Measurements from ENCODE around the gene THAP4. TPM values are rescaled to one million over a fixed set of nuclear protein-coding genes. Genes with fewer than 3 reads are reported as not detected.
A peak's percentile ranks its signal among the peaks of the same experiment; 100 is the strongest.

Gene THAP4, protein sequence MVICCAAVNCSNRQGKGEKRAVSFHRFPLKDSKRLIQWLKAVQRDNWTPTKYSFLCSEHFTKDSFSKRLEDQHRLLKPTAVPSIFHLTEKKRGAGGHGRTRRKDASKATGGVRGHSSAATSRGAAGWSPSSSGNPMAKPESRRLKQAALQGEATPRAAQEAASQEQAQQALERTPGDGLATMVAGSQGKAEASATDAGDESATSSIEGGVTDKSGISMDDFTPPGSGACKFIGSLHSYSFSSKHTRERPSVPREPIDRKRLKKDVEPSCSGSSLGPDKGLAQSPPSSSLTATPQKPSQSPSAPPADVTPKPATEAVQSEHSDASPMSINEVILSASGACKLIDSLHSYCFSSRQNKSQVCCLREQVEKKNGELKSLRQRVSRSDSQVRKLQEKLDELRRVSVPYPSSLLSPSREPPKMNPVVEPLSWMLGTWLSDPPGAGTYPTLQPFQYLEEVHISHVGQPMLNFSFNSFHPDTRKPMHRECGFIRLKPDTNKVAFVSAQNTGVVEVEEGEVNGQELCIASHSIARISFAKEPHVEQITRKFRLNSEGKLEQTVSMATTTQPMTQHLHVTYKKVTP
- 38.5 TPM for polyA plus RNA-seq (2012; ENCODE audit: low read depth, missing spikeins)

DNA sequence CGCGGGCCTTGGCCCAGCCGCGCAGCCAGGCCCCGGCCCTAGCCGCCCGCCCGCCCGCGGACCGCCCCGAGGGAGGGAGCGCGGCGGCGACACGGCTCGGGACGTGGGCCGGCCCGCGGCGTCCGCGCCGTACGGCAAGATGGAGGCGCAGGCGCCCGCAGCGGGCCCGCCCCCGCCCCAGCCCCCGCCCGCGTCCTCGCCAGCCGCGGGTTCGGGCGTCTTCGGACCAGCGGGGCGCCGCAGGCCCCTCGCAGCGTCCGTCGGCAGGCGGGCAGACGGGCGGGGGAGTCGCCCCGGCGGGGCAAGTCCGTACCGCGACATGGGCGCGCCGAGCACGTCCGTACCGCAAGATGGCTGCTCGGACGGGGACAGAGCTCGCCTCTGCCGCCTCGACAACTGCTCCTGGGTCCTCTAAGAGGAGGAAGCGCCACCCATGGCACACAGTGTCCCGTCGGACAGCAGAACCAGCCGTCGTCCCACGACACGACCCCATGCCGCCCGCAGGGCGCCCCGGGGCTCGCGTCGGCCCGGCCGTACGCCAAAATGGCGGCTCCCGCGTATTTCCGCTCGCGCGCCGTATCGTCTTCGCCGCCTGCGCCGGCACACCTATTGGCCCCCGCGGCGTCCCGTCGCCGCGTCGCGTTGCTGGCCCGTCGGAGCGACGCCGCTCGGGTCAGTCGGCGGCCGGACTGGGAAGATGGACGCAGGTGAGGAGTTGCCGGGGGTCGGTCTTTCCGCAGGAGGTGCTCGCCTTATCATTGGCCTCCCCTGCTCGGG lies at the start of gene THAP4, which contains the start of gene ATG4B:
THAP4 (minus strand) TSS at position 141 of the 777 bp plus-strand sequence. CDS start 141 bp downstream, outside the sequence.
ATG4B (plus strand) TSS at position 676 of the 777 bp plus-strand sequence; CDS start at position 698, 22 bp downstream.
- 0 out of 2 replicates have a peak, but pooled peaks have one; percentile 36 for TF ChIP-seq TAF1 (IDR thresholded peaks at IDR 0.05; ENCODE audit: low read depth, low read length)
- peak; percentile 84 for TF ChIP-seq POLR2A (IDR thresholded peaks at IDR 0.05; ENCODE audit: low read depth, low read length)
- TF ChIP-seq POLR2AphosphoS5 (IDR thresholded peaks at IDR 0.05; ENCODE audit: low read depth, low read length), result peak; percentile 81
- no peak for TF ChIP-seq PAX5 (IDR thresholded peaks at IDR 0.05; ENCODE audit: insufficient read depth, low read length, severe bottlenecking)
- TF ChIP-seq POU2F2 (IDR thresholded peaks at IDR 0.05; ENCODE audit: low read depth, low read length), result no peak
- TF ChIP-seq SPI1 (IDR thresholded peaks at IDR 0.05; ENCODE audit: low read depth, low read length), result no peak
- FAIRE-seq (peak; percentile 99), DNase-seq (ENCODE audit: insufficient read length, low spot score) (peak; percentile 87)

GRCh38 chr2:241686324-241686649 lies 49.3 kb upstream of the THAP4 start:
- DNase-seq (ENCODE audit: insufficient read length, low spot score), result no peak
- TF ChIP-seq POLR2AphosphoS5 (IDR thresholded peaks at IDR 0.05; ENCODE audit: low read depth, low read length) (no peak), POLR2A (IDR thresholded peaks at IDR 0.05; ENCODE audit: low read depth, low read length) (no peak), SPI1 (IDR thresholded peaks at IDR 0.05; ENCODE audit: low read depth, low read length) (no peak), TAF1 (IDR thresholded peaks at IDR 0.05; ENCODE audit: low read depth, low read length) (no peak), POU2F2 (IDR thresholded peaks at IDR 0.05; ENCODE audit: low read depth, low read length) (no peak), PAX5 (IDR thresholded peaks at IDR 0.05; ENCODE audit: insufficient read depth, low read length, severe bottlenecking) (no peak)
- FAIRE-seq, result no peak

- DNase-seq (ENCODE audit: insufficient read length, low spot score) (no peak), FAIRE-seq (no peak)
- no peak for TF ChIP-seq TAF1 (IDR thresholded peaks at IDR 0.05; ENCODE audit: low read depth, low read length)
- TF ChIP-seq POLR2A (IDR thresholded peaks at IDR 0.05; ENCODE audit: low read depth, low read length), result no peak
- TF ChIP-seq POU2F2 (IDR thresholded peaks at IDR 0.05; ENCODE audit: low read depth, low read length), result no peak
- no peak for TF ChIP-seq PAX5 (IDR thresholded peaks at IDR 0.05; ENCODE audit: insufficient read depth, low read length, severe bottlenecking)
- no peak for TF ChIP-seq POLR2AphosphoS5 (IDR thresholded peaks at IDR 0.05; ENCODE audit: low read depth, low read length)
Observed at GRCh38 chr2:241680827-241681599, 44.1 kb upstream of the THAP4 start.

DNA sequence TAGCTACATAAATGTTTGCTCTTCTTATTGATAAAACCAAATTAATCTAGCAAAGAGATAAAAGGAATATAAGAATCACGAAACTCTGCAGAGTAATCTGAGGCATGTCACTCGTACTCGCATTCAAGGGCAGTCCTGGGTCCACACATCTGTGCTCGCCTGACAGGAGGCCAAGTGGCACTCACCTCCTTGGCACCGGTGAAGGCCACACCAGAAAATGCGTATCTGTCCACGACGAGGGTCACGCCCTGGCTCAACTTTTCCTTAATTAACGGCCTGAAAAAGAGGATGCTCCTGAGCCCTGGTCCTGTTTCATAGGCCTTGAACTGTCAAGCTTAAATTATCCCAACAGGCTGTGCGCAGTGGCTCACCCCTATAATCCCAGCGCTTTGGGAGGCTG lies 43.1 kb upstream of the THAP4 start:
- TF ChIP-seq TAF1 (IDR thresholded peaks at IDR 0.05; ENCODE audit: low read depth, low read length), result no peak
- TF ChIP-seq PAX5 (IDR thresholded peaks at IDR 0.05; ENCODE audit: insufficient read depth, low read length, severe bottlenecking), result no peak
- TF ChIP-seq POLR2A (IDR thresholded peaks at IDR 0.05; ENCODE audit: low read depth, low read length), result no peak
- no peak for TF ChIP-seq SPI1 (IDR thresholded peaks at IDR 0.05; ENCODE audit: low read depth, low read length)
- DNase-seq (ENCODE audit: insufficient read length, low spot score) (no peak), FAIRE-seq (no peak)

GRCh38 chr2:241678784-241679540 lies 42.0 kb upstream of the THAP4 start:
- FAIRE-seq (no peak), DNase-seq (ENCODE audit: insufficient read length, low spot score) (no peak)
- TF ChIP-seq POLR2A (IDR thresholded peaks at IDR 0.05; ENCODE audit: low read depth, low read length) (no peak), TAF1 (IDR thresholded peaks at IDR 0.05; ENCODE audit: low read depth, low read length) (no peak), SPI1 (IDR thresholded peaks at IDR 0.05; ENCODE audit: low read depth, low read length) (no peak), PAX5 (IDR thresholded peaks at IDR 0.05; ENCODE audit: insufficient read depth, low read length, severe bottlenecking) (no peak), POU2F2 (IDR thresholded peaks at IDR 0.05; ENCODE audit: low read depth, low read length) (no peak), POLR2AphosphoS5 (IDR thresholded peaks at IDR 0.05; ENCODE audit: low read depth, low read length) (no peak)

DNA sequence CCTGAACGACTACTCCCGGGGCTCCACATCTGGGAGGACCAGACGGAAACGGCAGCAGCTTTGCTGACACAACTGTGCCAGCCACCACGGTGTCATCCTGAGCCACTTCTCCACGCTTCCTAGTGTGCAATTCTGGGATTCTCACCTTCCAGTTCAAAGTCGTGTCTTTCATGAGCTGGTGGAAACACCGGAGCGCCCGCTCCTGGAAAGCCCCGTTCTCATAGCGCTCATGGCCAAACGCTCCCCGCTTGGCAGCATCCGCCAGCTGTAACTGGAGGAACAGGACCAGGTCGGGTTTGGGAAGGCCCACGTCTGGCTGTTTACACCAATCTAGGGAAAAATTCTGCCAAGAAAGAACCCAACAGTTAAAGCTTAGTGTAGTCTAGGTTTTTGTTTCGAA lies 41.3 kb upstream of the THAP4 start:
- FAIRE-seq (no peak), DNase-seq (ENCODE audit: insufficient read length, low spot score) (no peak)
- TF ChIP-seq SPI1 (IDR thresholded peaks at IDR 0.05; ENCODE audit: low read depth, low read length) (no peak), POLR2AphosphoS5 (IDR thresholded peaks at IDR 0.05; ENCODE audit: low read depth, low read length) (no peak), POU2F2 (IDR thresholded peaks at IDR 0.05; ENCODE audit: low read depth, low read length) (no peak), TAF1 (IDR thresholded peaks at IDR 0.05; ENCODE audit: low read depth, low read length) (no peak), POLR2A (IDR thresholded peaks at IDR 0.05; ENCODE audit: low read depth, low read length) (no peak), PAX5 (IDR thresholded peaks at IDR 0.05; ENCODE audit: insufficient read depth, low read length, severe bottlenecking) (no peak)

DNA sequence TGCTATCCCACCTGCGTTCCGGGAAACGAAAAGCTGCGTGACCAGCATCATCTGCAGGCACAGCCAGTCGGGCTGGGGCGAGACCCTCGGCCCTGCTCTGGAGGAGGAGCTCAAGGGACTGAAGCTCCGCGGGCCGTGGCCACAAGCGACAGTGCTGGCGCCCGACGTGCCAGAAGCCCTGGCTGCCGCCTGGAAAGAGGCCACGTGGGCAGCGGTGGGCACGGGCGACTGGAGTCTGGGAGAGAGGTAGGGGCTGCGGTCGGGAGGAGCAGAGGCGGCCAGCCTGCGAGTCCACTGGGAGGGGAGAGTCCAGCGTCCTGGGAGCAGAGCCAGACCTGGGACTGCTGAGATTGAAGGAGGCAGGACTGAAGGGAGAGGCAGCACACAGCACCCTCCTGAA lies 40.4 kb upstream of the THAP4 start:
- FAIRE-seq (no peak), DNase-seq (ENCODE audit: insufficient read length, low spot score) (no peak)
- TF ChIP-seq SPI1 (IDR thresholded peaks at IDR 0.05; ENCODE audit: low read depth, low read length) (no peak), PAX5 (IDR thresholded peaks at IDR 0.05; ENCODE audit: insufficient read depth, low read length, severe bottlenecking) (no peak), POLR2A (IDR thresholded peaks at IDR 0.05; ENCODE audit: low read depth, low read length) (no peak), POU2F2 (IDR thresholded peaks at IDR 0.05; ENCODE audit: low read depth, low read length) (no peak), TAF1 (IDR thresholded peaks at IDR 0.05; ENCODE audit: low read depth, low read length) (no peak), POLR2AphosphoS5 (IDR thresholded peaks at IDR 0.05; ENCODE audit: low read depth, low read length) (no peak)

DNA sequence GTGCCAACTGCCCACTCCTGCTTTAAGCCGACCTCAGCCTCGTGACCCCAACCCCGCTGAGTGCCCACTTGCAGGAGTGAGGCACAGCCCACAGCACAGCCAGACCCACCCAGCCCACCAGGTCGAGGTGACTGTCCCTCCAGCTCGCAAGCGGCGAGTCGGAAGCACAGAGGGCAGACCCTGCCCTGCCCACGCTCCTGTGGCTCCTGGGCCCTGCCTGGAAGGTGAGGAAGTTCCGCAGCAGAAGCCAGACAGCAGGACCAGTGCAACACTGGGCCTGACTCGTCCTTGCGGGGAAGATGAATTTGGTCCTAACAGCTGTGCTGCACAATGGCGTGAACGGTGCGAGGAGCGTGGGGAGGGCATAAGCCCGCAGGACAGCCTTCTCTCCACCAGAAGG lies 39.7 kb upstream of the THAP4 start:
- no peak for FAIRE-seq
- TF ChIP-seq PAX5 (IDR thresholded peaks at IDR 0.05; ENCODE audit: insufficient read depth, low read length, severe bottlenecking), result no peak
- no peak for TF ChIP-seq SPI1 (IDR thresholded peaks at IDR 0.05; ENCODE audit: low read depth, low read length)
- no peak for TF ChIP-seq TAF1 (IDR thresholded peaks at IDR 0.05; ENCODE audit: low read depth, low read length)
- no peak for TF ChIP-seq POLR2AphosphoS5 (IDR thresholded peaks at IDR 0.05; ENCODE audit: low read depth, low read length)
- TF ChIP-seq POLR2A (IDR thresholded peaks at IDR 0.05; ENCODE audit: low read depth, low read length), result no peak
- TF ChIP-seq POU2F2 (IDR thresholded peaks at IDR 0.05; ENCODE audit: low read depth, low read length), result no peak

More for the DNA sequence above, 39.7 kb upstream of the THAP4 start:
- DNase-seq (ENCODE audit: insufficient read length, low spot score), result no peak

All from GM12891 (cell line).